ENCODE measurements around the gene TESPA1. TPM values are rescaled to one million over a fixed set of nuclear protein-coding genes. Genes with fewer than 3 reads are reported as not detected.

The TESPA1 gene
- total RNA-seq, 1 experiment from 2014 or later, result 0.51 TPM

- ChIA-PET POLR2A (interaction anchor here (0.6 kb wide), 1 partner anchor 21 kb away, joined by 4 read pairs; no protein-coding TSS in a partner anchor), CTCF (no interaction called here)
- in situ Hi-C loops (cut with HindIII; ENCODE audit: low pct_unique_long_range_greater_than_20kb, low sequenced_read_pairs), result no loop called here
- Histone ChIP-seq H3K4me1 (ENCODE audit: control insufficient read depth, insufficient read depth, low read length) (no peaks in the 10 kb centered on the region), H3K36me3 (ENCODE audit: control insufficient read depth, insufficient read depth, low read length) (no peaks in the 10 kb centered on the region), H3K9me3 (ENCODE audit: control insufficient read depth, insufficient read depth, low read depth, low read length) (no peaks in the 10 kb centered on the region), H3K27me3 (ENCODE audit: control insufficient read depth, insufficient read depth, low read length) (peaks cover 48% of the 10 kb centered on the region), H3K27ac (ENCODE audit: low read length) (no peak overlapping the region), H3K4me3 (ENCODE audit: low read depth in 2 of 2, low read length in 2 of 2) (no peak overlapping the region)
- intact Hi-C loops (cut with micrococcal nuclease; ENCODE audit: unreplicated experiment), result no loop called here
- no peak for DNase-seq (ENCODE audit: low read depth, low spot score)
- TF ChIP-seq SIN3A (IDR thresholded peaks at IDR 0.05; ENCODE audit: borderline replicate concordance, insufficient read depth, low read depth, low read length), result no peak
- TF ChIP-seq POLR2AphosphoS5 (IDR thresholded peaks at IDR 0.05; ENCODE audit: low read depth, low read length), result no peak
- no peak for TF ChIP-seq TCF7L2 (IDR thresholded peaks at IDR 0.05; ENCODE audit: low read depth, low read length)
- TF ChIP-seq REST (IDR thresholded peaks at IDR 0.05; ENCODE audit: insufficient read depth in 1 of 2, low read depth in 2 of 2, low read length in 1 of 2), result no peak
- TF ChIP-seq CTCF (IDR thresholded peaks at IDR 0.05), result no peak
- no TSS peak for BruUV-seq (replicated peaks)
- ATAC-seq, result no peak
Observed at GRCh38 chr12:54998958-54999510, 14.5 kb upstream of the TESPA1 start.

GRCh38 chr12:54997929-54998522 is 13.5 kb upstream of the TESPA1 start:
- ATAC-seq (no peak), DNase-seq (ENCODE audit: low read depth, low spot score) (no peak)
- no TSS peak for BruUV-seq (replicated peaks)
- Histone ChIP-seq H3K4me3 (ENCODE audit: low read depth in 2 of 2, low read length in 2 of 2) (no peak overlapping the region), H3K27ac (ENCODE audit: low read length) (no peak overlapping the region), H3K27me3 (ENCODE audit: control insufficient read depth, insufficient read depth, low read length) (peaks cover 45% of the 10 kb centered on the region), H3K4me1 (ENCODE audit: control insufficient read depth, insufficient read depth, low read length) (no peaks in the 10 kb centered on the region), H3K36me3 (ENCODE audit: control insufficient read depth, insufficient read depth, low read length) (no peaks in the 10 kb centered on the region), H3K9me3 (ENCODE audit: control insufficient read depth, insufficient read depth, low read depth, low read length) (no peaks in the 10 kb centered on the region)
- no peak for TF ChIP-seq POLR2AphosphoS5 (IDR thresholded peaks at IDR 0.05; ENCODE audit: low read depth, low read length)
- no peak for TF ChIP-seq REST (IDR thresholded peaks at IDR 0.05; ENCODE audit: insufficient read depth in 1 of 2, low read depth in 2 of 2, low read length in 1 of 2)
- TF ChIP-seq SIN3A (IDR thresholded peaks at IDR 0.05; ENCODE audit: borderline replicate concordance, insufficient read depth, low read depth, low read length), result no peak
- no peak for TF ChIP-seq CTCF (IDR thresholded peaks at IDR 0.05)
- no peak for TF ChIP-seq TCF7L2 (IDR thresholded peaks at IDR 0.05; ENCODE audit: low read depth, low read length)
- intact Hi-C loops (cut with micrococcal nuclease; ENCODE audit: unreplicated experiment) (no loop called here), in situ Hi-C loops (cut with HindIII; ENCODE audit: low pct_unique_long_range_greater_than_20kb, low sequenced_read_pairs) (no loop called here)
- POLR2A ChIA-PET, result no interaction called here
- CTCF ChIA-PET, result no interaction called here
